ENCODE measurements around the gene TMEM123.
A peak's percentile ranks its signal among the peaks of the same experiment; 100 is the strongest.

TMEM123 gene

GRCh38 chr11:102347462-102348370 is 104.8 kb downstream of the TMEM123 start:
- DNase-seq, result no peak

GRCh38 chr11:102346748-102347461 is 105.7 kb downstream of the TMEM123 start, which contains the start of gene BIRC2:
Gene BIRC2, plus strand, starts transcription at chr11:102347214. Its CDS starts 2,641 bp downstream, at chr11:102349855.
- DNase-seq, result peak; percentile 54

DNA sequence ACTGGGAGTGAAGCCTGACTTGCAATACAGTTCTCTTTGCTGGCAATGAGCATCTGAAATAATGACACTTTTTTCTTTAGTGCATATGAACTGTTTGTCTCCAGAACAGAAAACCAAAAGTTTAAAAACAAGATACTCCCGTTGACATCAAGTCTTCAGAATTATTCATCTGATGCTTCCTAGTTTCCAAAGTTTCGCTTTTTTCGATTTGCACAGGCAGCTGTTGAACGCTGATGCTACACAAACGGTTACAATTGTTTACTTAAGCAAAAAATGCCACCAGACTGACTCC is 106.2 kb downstream of the TMEM123 start:
- DNase-seq, result no peak

Data from NCI-H2081 treated with DMSO at 0.1 percent for 48 hours (cell line).